HEK293 (cell line): Measurements from ENCODE around the gene PSG4.
A peak's percentile ranks its signal among the peaks of the same experiment; 100 is the strongest.
"Not testable (repeated sequence)": the region's sequence is repeated elsewhere in the genome, so short reads cannot be mapped to it uniquely, and the experiment has no call there.

Experiments used
- CTCF ChIA-PET: fragments of 350-600 bp; formaldehyde crosslinking; extraction: SDS; loops from one replicate; lab custom pipeline; 2021; ENCODE audit warnings: antibody characterized with exemption; lab: Yijun Ruan, JAX
- POLR2A ChIA-PET: fragments of 300-600 bp; formaldehyde crosslinking; extraction: SDS; loops from one replicate; lab custom pipeline; 2020; ENCODE audit warnings: antibody characterized with exemption, inconsistent platforms; lab: Yijun Ruan, JAX
- H3K27ac ChIP-seq: fragments of 200-500 bp; sonication (Bioruptor generic); 2 replicates; pipeline ENCODE4 v1.5.1; 2014; ENCODE audit warnings: low read depth, low read length, control low read depth, inconsistent platforms; ENCODE audit errors: extremely low read depth
- H3K36me3 ChIP-seq, 2 experiments: fragments of 200-500 bp in 1 of 2; sonication (Bioruptor generic) in 1 of 2; 1 replicate in 1 of 2; 2 replicates in 1 of 2; pipeline ENCODE4 v1.5.1; 2014 to 2017; ENCODE audit warnings: inconsistent platforms in 2 of 2, low read length in 2 of 2; ENCODE audit not compliant: control insufficient read depth in 2 of 2, insufficient read depth in 1 of 2
- H3K4me1 ChIP-seq: fragments of 200-500 bp; sonication (Bioruptor generic); 2 replicates; pipeline ENCODE4 v1.5.1; 2014; ENCODE audit warnings: mild to moderate bottlenecking, low read length, inconsistent platforms; ENCODE audit not compliant: control insufficient read depth, insufficient read depth
- H3K4me3 ChIP-seq: 2 replicates; pipeline ENCODE4 v1.5.1; 2011; ENCODE audit warnings: low read depth, mild to moderate bottlenecking, control low read depth, low read length, moderate library complexity
- H3K9me3 ChIP-seq: fragments of 200-500 bp; sonication (Bioruptor generic); 2 replicates; pipeline ENCODE4 v1.5.1; 2014; ENCODE audit warnings: low read depth, low read length, inconsistent platforms; ENCODE audit not compliant: control insufficient read depth, insufficient read depth
- FEZF1 ChIP-seq: fragments of 450-650 bp; formaldehyde crosslinking; IDR thresholded peaks from 2 replicates; pipeline ENCODE4 v1.5.1; 2016; ENCODE audit warnings: missing biosample characterization, missing genetic modification characterization
- GLIS1 ChIP-seq: fragments of 450-650 bp; formaldehyde crosslinking; IDR thresholded peaks from 2 replicates; pipeline ENCODE4 v1.5.1; 2016; ENCODE audit warnings: missing biosample characterization, missing genetic modification characterization
- GLIS2 ChIP-seq: fragments of 450-650 bp; formaldehyde crosslinking; IDR thresholded peaks from 2 replicates; pipeline ENCODE4 v1.5.1; 2016; ENCODE audit warnings: missing biosample characterization, missing genetic modification characterization
- IKZF3 ChIP-seq: fragments of 450-650 bp; IDR thresholded peaks from 2 replicates; pipeline ENCODE4 v1.5.0; 2018; ENCODE audit warnings: missing biosample characterization, mild to moderate bottlenecking, missing genetic modification characterization, moderate library complexity
- KLF1 ChIP-seq: fragments of 450-650 bp; formaldehyde crosslinking; IDR thresholded peaks from 2 replicates; pipeline ENCODE4 v1.5.1; 2016; ENCODE audit warnings: missing biosample characterization, missing genetic modification characterization
- PRDM10 ChIP-seq: fragments of 450-650 bp; formaldehyde crosslinking; IDR thresholded peaks from 2 replicates; pipeline ENCODE4 v1.5.1; 2016; ENCODE audit warnings: missing biosample characterization, missing genetic modification characterization
- YY2 ChIP-seq: fragments of 450-650 bp; formaldehyde crosslinking; IDR thresholded peaks from 2 replicates; pipeline ENCODE4 v1.5.1; 2016; ENCODE audit warnings: missing biosample characterization, missing genetic modification characterization
- ZBTB17 ChIP-seq: fragments of 450-650 bp; formaldehyde crosslinking; IDR thresholded peaks from 2 replicates; pipeline ENCODE4 v1.5.1; 2016; ENCODE audit warnings: missing biosample characterization, missing genetic modification characterization
- ZBTB48 ChIP-seq: fragments of 450-650 bp; formaldehyde crosslinking; IDR thresholded peaks from 2 replicates; pipeline ENCODE4 v1.5.1; 2016; ENCODE audit warnings: missing biosample characterization, missing genetic modification characterization
- ZBTB8A ChIP-seq: fragments of 450-650 bp; formaldehyde crosslinking; IDR thresholded peaks from 2 replicates; pipeline ENCODE4 v1.5.1; 2016; ENCODE audit warnings: missing biosample characterization, missing genetic modification characterization
- ZFP69B ChIP-seq: fragments of 450-650 bp; formaldehyde crosslinking; IDR thresholded peaks from 2 replicates; pipeline ENCODE4 v1.5.1; 2016; ENCODE audit warnings: missing biosample characterization, missing genetic modification characterization
- ZNF335 ChIP-seq: fragments of 450-650 bp; formaldehyde crosslinking; conservative IDR thresholded peaks from 2 replicates; pipeline ENCODE4 v1.5.1; 2016; ENCODE audit warnings: missing biosample characterization, missing genetic modification characterization
- ZNF341 ChIP-seq: fragments of 450-650 bp; formaldehyde crosslinking; IDR thresholded peaks from 2 replicates; pipeline ENCODE4; 2016; ENCODE audit warnings: low read depth, missing biosample characterization, missing genetic modification characterization
- ZNF561 ChIP-seq: fragments of 450-650 bp; IDR thresholded peaks from 2 replicates; pipeline ENCODE4 v1.5.1; 2018; ENCODE audit warnings: missing biosample characterization, missing genetic modification characterization, borderline replicate concordance
- ZNF692 ChIP-seq: fragments of 450-650 bp; formaldehyde crosslinking; IDR thresholded peaks from 2 replicates; pipeline ENCODE4 v1.5.1; 2016; ENCODE audit warnings: missing biosample characterization, missing genetic modification characterization
- TF ChIP-seq, protein P1 (sequence below): fragments of 450-650 bp; formaldehyde crosslinking; IDR thresholded peaks from 2 replicates; pipeline ENCODE4 v1.5.1; 2016; ENCODE audit warnings: missing biosample characterization, missing genetic modification characterization
- TF ChIP-seq, protein P2 (sequence below): fragments of 450-650 bp; formaldehyde crosslinking; IDR thresholded peaks from 2 replicates; pipeline ENCODE4 v1.5.1; 2016; ENCODE audit warnings: missing biosample characterization, missing genetic modification characterization

PSG4 gene

DNA sequence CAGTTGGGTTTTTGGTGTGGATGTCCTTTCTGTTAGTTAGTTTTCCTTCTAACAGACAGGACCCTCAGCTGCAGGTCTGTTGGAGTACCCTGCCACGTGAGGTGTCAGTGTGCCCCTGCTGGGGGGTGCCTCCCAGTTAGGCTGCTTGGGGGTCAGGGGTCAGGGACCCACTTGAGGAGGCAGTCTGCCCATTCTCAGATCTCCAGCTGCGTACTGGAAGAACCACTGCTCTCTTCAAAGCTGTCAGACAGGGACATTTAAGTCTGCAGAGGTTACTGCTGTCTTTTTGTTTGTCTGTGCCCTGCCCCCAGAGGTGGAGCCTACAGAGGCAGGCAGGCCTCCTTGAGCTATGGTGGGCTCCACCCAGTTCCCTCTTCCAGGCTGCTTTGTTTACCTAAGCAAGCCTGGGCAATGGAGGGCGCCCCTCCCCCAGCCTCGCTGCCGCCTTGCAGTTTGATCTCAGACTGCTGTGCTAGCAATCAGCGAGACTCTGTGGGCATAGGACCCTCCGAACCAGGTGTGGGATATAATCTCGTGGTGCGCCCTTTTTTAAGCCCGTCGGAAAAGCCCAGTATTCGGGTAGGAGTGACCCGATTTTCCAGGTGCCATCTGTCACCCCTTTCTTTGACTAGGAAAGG, 41.9 kb upstream of the PSG4 start:
- H3K4me3 ChIP-seq, H3K27ac ChIP-seq, H3K9me3 ChIP-seq: not testable (repeated sequence)
- POLR2A ChIA-PET = interaction anchor here (0.6 kb wide), 2 partner anchors 26 to 105 kb away, joined by 3 to 4 read pairs; no protein-coding TSS in a partner anchor
- peak; percentile 69 for TF ChIP-seq ZBTB17 (tag by site-specific recombination)
- TF ChIP-seq ZNF341 (tag by site-specific recombination) = peak; percentile 19; the same call in 1 of the 2 replicates
- TF ChIP-seq ZBTB48 (tag by site-specific recombination) = peak; percentile 78; the same call in 1 of the 2 replicates
- TF ChIP-seq, protein P1, sequence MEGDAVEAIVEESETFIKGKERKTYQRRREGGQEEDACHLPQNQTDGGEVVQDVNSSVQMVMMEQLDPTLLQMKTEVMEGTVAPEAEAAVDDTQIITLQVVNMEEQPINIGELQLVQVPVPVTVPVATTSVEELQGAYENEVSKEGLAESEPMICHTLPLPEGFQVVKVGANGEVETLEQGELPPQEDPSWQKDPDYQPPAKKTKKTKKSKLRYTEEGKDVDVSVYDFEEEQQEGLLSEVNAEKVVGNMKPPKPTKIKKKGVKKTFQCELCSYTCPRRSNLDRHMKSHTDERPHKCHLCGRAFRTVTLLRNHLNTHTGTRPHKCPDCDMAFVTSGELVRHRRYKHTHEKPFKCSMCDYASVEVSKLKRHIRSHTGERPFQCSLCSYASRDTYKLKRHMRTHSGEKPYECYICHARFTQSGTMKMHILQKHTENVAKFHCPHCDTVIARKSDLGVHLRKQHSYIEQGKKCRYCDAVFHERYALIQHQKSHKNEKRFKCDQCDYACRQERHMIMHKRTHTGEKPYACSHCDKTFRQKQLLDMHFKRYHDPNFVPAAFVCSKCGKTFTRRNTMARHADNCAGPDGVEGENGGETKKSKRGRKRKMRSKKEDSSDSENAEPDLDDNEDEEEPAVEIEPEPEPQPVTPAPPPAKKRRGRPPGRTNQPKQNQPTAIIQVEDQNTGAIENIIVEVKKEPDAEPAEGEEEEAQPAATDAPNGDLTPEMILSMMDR = peak; percentile 33; the same call in 1 of the 2 replicates
- TF ChIP-seq ZNF335 (tag by site-specific recombination) = peak; percentile 20; the same call in 1 of the 2 replicates
- peak; percentile 47; the same call in 1 of the 2 replicates for TF ChIP-seq ZNF561 (tag by site-specific recombination)
- TF ChIP-seq, protein P2, sequence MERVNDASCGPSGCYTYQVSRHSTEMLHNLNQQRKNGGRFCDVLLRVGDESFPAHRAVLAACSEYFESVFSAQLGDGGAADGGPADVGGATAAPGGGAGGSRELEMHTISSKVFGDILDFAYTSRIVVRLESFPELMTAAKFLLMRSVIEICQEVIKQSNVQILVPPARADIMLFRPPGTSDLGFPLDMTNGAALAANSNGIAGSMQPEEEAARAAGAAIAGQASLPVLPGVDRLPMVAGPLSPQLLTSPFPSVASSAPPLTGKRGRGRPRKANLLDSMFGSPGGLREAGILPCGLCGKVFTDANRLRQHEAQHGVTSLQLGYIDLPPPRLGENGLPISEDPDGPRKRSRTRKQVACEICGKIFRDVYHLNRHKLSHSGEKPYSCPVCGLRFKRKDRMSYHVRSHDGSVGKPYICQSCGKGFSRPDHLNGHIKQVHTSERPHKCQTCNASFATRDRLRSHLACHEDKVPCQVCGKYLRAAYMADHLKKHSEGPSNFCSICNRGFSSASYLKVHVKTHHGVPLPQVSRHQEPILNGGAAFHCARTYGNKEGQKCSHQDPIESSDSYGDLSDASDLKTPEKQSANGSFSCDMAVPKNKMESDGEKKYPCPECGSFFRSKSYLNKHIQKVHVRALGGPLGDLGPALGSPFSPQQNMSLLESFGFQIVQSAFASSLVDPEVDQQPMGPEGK (tag by site-specific recombination) = peak; percentile 27; the same call in 1 of the 2 replicates
- TF ChIP-seq KLF1 (tag by site-specific recombination) = peak; percentile 66
- TF ChIP-seq IKZF3 = peak; percentile 59
- peak; percentile 76 for TF ChIP-seq ZNF692 (tag by site-specific recombination)
- 0 out of 2 replicates have a peak, but pooled peaks have one; percentile 7 for TF ChIP-seq PRDM10 (tag by site-specific recombination)
- peak; percentile 60 for TF ChIP-seq GLIS2 (tag by site-specific recombination)
- TF ChIP-seq ZBTB8A (tag by site-specific recombination) = peak; percentile 79
- TF ChIP-seq GLIS1 (tag by site-specific recombination) = peak; percentile 55
- peak; percentile 86 for TF ChIP-seq ZFP69B
- TF ChIP-seq FEZF1 (tag by site-specific recombination) = peak; percentile 28
- TF ChIP-seq YY2 (tag by site-specific recombination) = 0 out of 2 replicates have a peak, but pooled peaks have one; percentile 48
- TF ChIP-seq, all 188 proteins: peak for 17; not testable (repeated sequence) for 171
- H3K36me3 ChIP-seq, H3K4me1 ChIP-seq: not testable (repeated sequence)
- CTCF ChIA-PET = interaction anchor here (0.6 to 1.0 kb wide), 5 partner anchors 10 to 170 kb away, joined by 3 to 4 read pairs (median 3); no protein-coding TSS in a partner anchor
